Neural crest cell (in vitro differentiated cells): ENCODE data around the gene ATP9A. TPM values are rescaled to one million over a fixed set of nuclear protein-coding genes. Genes with fewer than 3 reads are reported as not detected.
"Not testable (repeated sequence)": the region's sequence is repeated elsewhere in the genome, so short reads cannot be mapped to it uniquely, and the experiment has no call there.

Source experiments
- DNase-seq: peaks from one replicate; pipeline ENCODE4 v3.0.0; 2021; ENCODE audit warnings: low read depth, mixed read lengths, low spot score
- H3K27ac Mint-ChIP-seq: one replicate; pipeline ENCODE4 v1.8.0; 2021; ENCODE audit warnings: mild to moderate bottlenecking, mixed read lengths; ENCODE audit not compliant: unreplicated experiment
- H3K27me3 Mint-ChIP-seq: 2 replicates; pipeline ENCODE4 v1.8.0; 2021; ENCODE audit warnings: low read depth, mild to moderate bottlenecking, mixed read lengths
- H3K36me3 Mint-ChIP-seq: 2 replicates; pipeline ENCODE4 v1.8.0; 2021; ENCODE audit warnings: low read depth, mild to moderate bottlenecking, mixed read lengths
- H3K4me1 Mint-ChIP-seq: 2 replicates; pipeline ENCODE4 v1.8.0; 2021; ENCODE audit warnings: mixed read lengths
- H3K4me3 Mint-ChIP-seq: one replicate; pipeline ENCODE4 v1.8.0; 2021; ENCODE audit warnings: mild to moderate bottlenecking, mixed read lengths
- H3K9me3 Mint-ChIP-seq: 2 replicates; pipeline ENCODE4 v1.8.0; 2021; ENCODE audit warnings: mixed read lengths
- total RNA-seq: library from RNA; stranded (reverse); gene quantifications from 2 replicates; pipeline ENCODE4 v1.2.1, GENCODE V29; 2021
- TF ChIP-seq, protein P1 (sequence below): fragments of 200-600 bp; sonication (generic); conservative IDR thresholded peaks from 2 replicates; pipeline ENCODE4 v1.5.0; 2021; ENCODE audit warnings: antibody characterized with exemption, mild to moderate bottlenecking

ATP9A gene
- total RNA-seq, 1 donor from 2014 or later = 39.0 TPM

GRCh38 chr20:51659491-51660050, 108.6 kb downstream of the ATP9A start:
- H3K27ac Mint-ChIP-seq = no peak overlapping the region
- TF ChIP-seq, protein P1, sequence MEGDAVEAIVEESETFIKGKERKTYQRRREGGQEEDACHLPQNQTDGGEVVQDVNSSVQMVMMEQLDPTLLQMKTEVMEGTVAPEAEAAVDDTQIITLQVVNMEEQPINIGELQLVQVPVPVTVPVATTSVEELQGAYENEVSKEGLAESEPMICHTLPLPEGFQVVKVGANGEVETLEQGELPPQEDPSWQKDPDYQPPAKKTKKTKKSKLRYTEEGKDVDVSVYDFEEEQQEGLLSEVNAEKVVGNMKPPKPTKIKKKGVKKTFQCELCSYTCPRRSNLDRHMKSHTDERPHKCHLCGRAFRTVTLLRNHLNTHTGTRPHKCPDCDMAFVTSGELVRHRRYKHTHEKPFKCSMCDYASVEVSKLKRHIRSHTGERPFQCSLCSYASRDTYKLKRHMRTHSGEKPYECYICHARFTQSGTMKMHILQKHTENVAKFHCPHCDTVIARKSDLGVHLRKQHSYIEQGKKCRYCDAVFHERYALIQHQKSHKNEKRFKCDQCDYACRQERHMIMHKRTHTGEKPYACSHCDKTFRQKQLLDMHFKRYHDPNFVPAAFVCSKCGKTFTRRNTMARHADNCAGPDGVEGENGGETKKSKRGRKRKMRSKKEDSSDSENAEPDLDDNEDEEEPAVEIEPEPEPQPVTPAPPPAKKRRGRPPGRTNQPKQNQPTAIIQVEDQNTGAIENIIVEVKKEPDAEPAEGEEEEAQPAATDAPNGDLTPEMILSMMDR = no peak
- no peak overlapping the region for H3K4me3 Mint-ChIP-seq
- H3K9me3 Mint-ChIP-seq = no peaks in the 10 kb centered on the region
- no peaks in the 10 kb centered on the region for H3K27me3 Mint-ChIP-seq
- DNase-seq = no peak
- peaks cover 6% of the 10 kb centered on the region for H3K4me1 Mint-ChIP-seq
- H3K36me3 Mint-ChIP-seq = peaks cover 8% of the 10 kb centered on the region

GRCh38 chr20:51656726-51657260, 111.4 kb downstream of the ATP9A start:
- no peaks in the 10 kb centered on the region for H3K27me3 Mint-ChIP-seq
- DNase-seq = no peak
- no peaks in the 10 kb centered on the region for H3K9me3 Mint-ChIP-seq
- peaks cover 9% of the 10 kb centered on the region for H3K36me3 Mint-ChIP-seq
- TF ChIP-seq, protein P1 = no peak
- H3K4me1 Mint-ChIP-seq = peaks cover 9% of the 10 kb centered on the region
- H3K27ac Mint-ChIP-seq = no peak overlapping the region
- H3K4me3 Mint-ChIP-seq = no peak overlapping the region

- H3K27me3 Mint-ChIP-seq, H3K4me3 Mint-ChIP-seq, H3K36me3 Mint-ChIP-seq, DNase-seq, H3K27ac Mint-ChIP-seq, H3K9me3 Mint-ChIP-seq, H3K4me1 Mint-ChIP-seq: not testable (repeated sequence)
These were observed 112.1 kb downstream of the ATP9A start for GRCh38 chr20:51656089-51656488.

DNA sequence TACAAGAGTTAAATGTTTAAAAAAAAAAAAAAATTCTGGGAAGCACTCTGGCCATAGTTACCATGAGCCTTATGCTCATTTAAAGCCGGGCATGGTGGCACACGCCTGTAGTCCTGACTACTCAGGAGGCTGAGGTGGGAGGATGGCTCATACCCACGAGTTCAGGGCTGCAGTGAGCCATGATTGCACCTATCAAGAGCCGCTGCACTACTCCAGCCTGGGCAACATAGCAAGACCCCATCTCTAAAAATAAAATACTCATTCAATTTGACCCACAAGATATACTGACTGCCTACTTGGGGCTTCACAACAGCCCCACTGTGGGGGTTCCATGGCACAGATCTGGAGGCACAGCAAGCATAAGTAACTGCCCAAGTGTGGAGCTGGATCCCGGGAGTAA, 113.7 kb downstream of the ATP9A start:
- Mint-ChIP-seq H3K36me3 (peaks cover 9% of the 10 kb centered on the region), H3K4me1 (peaks cover 8% of the 10 kb centered on the region), H3K9me3 (no peaks in the 10 kb centered on the region), H3K4me3 (no peak overlapping the region), H3K27me3 (no peaks in the 10 kb centered on the region), H3K27ac (no peak overlapping the region)
- TF ChIP-seq, protein P1 = no peak
- no peak for DNase-seq

GRCh38 chr20:51654060-51654459, 114.1 kb downstream of the ATP9A start:
- Mint-ChIP-seq H3K27ac (no peak overlapping the region), H3K4me3 (no peak overlapping the region)
- TF ChIP-seq, protein P1 = no peak

GRCh38 chr20:51653226-51653625, 115.0 kb downstream of the ATP9A start:
- peaks cover 5% of the 10 kb centered on the region for H3K36me3 Mint-ChIP-seq
- H3K4me1 Mint-ChIP-seq = peaks cover 10% of the 10 kb centered on the region
- no peak for DNase-seq
- H3K9me3 Mint-ChIP-seq = no peaks in the 10 kb centered on the region
- no peak overlapping the region for H3K27ac Mint-ChIP-seq
- no peak overlapping the region for H3K4me3 Mint-ChIP-seq
- TF ChIP-seq, protein P1 = no peak
- no peaks in the 10 kb centered on the region for H3K27me3 Mint-ChIP-seq

More at GRCh38 chr20:51654060-51654459, 114.1 kb downstream of the ATP9A start:
- Mint-ChIP-seq H3K27me3 (no peaks in the 10 kb centered on the region), H3K4me1 (peaks cover 8% of the 10 kb centered on the region), H3K9me3 (no peaks in the 10 kb centered on the region), H3K36me3 (peaks cover 8% of the 10 kb centered on the region)
- DNase-seq = no peak
